Liver (tissue), 9 donors: Measurements from ENCODE around the gene GP1BB. TPM values are rescaled to one million over a fixed set of nuclear protein-coding genes. Genes with fewer than 3 reads are reported as not detected.

ENCODE experiments used
- DNase-seq: peaks from one replicate; pipeline ENCODE4 v3.0.0-alpha.2; 2017; ENCODE audit warnings: low spot score
- H3K27ac ChIP-seq, 2 donors: one replicate each; pipeline ENCODE4 v1.7.0; 2013; ENCODE audit warnings: inconsistent platforms in 2 of 2, low read length in 2 of 2, control low read depth in 1 of 2, low read depth in 1 of 2, mild to moderate bottlenecking in 1 of 2
- H3K27me3 ChIP-seq, 4 donors: one replicate each; pipeline versions ENCODE4 v1.6.1 to v1.7.0; 2013; ENCODE audit warnings: low read length in 3 of 4, inconsistent platforms in 1 of 4, mild to moderate bottlenecking in 1 of 4, moderate library complexity in 1 of 4; ENCODE audit not compliant: control insufficient read depth in 4 of 4, insufficient read depth in 4 of 4
- H3K36me3 ChIP-seq, 4 donors: one replicate each; pipeline versions ENCODE4 v1.6.1 to v1.7.0; 2013; ENCODE audit warnings: low read length in 3 of 4, mild to moderate bottlenecking in 3 of 4, low read depth in 1 of 4, moderate library complexity in 1 of 4; ENCODE audit not compliant: control insufficient read depth in 4 of 4, insufficient read depth in 3 of 4
- H3K4me1 ChIP-seq, 4 donors: one replicate each; pipeline versions ENCODE4 v1.6.1 to v1.7.0; 2013; ENCODE audit warnings: low read length in 3 of 4, mild to moderate bottlenecking in 3 of 4, moderate library complexity in 1 of 4; ENCODE audit not compliant: control insufficient read depth in 4 of 4, insufficient read depth in 4 of 4
- H3K4me3 ChIP-seq, 3 donors: one replicate each; pipeline versions ENCODE4 v1.6.1 to v1.7.0; 2013; ENCODE audit warnings: low read length in 3 of 3, control low read depth in 1 of 3, low read depth in 1 of 3, mild to moderate bottlenecking in 1 of 3
- H3K9ac ChIP-seq, 2 donors: one replicate each; pipeline ENCODE4 v1.7.0; 2013; ENCODE audit warnings: low read length in 2 of 2, mild to moderate bottlenecking in 2 of 2, moderate library complexity in 2 of 2, control low read depth in 1 of 2, low read depth in 1 of 2
- H3K9me3 ChIP-seq, 4 donors: one replicate each; pipeline versions ENCODE4 v1.6.1 to v1.7.0; 2013; ENCODE audit warnings: low read length in 3 of 4; ENCODE audit not compliant: control insufficient read depth in 4 of 4
- CTCF ChIP-seq: fragments of 150-350 bp; IDR thresholded peaks from 2 replicates; pipeline ENCODE4 v1.5.1; 2017; ENCODE audit warnings: improper control_type of control experiment, low read depth, low read length; ENCODE audit not compliant: missing input control
- EGR1 ChIP-seq, 2 donors: IDR thresholded peaks; 2 replicates each; pipeline ENCODE4 v1.6.1; 2016 to 2018; ENCODE audit warnings: antibody characterized with exemption in 2 of 2, low read depth in 2 of 2
- FOXA2 ChIP-seq: IDR thresholded peaks from 2 replicates; pipeline ENCODE4 v1.6.1; 2016; ENCODE audit warnings: antibody characterized with exemption
- GABPA ChIP-seq, 2 donors: IDR thresholded peaks in 1 of 2; conservative IDR thresholded peaks in 1 of 2; 2 replicates each; pipeline ENCODE4 v1.6.1; 2016; ENCODE audit warnings: antibody characterized with exemption in 2 of 2, mild to moderate bottlenecking in 1 of 2, moderate library complexity in 1 of 2
- HNF4A ChIP-seq, 2 donors: conservative IDR thresholded peaks; 2 replicates each; pipeline ENCODE4 v1.6.1; 2016; ENCODE audit warnings: antibody characterized with exemption in 2 of 2, mild to moderate bottlenecking in 2 of 2
- HNF4G ChIP-seq: IDR thresholded peaks from 2 replicates; pipeline ENCODE4 v1.6.1; 2016; ENCODE audit warnings: antibody characterized with exemption
- NR2F2 ChIP-seq: IDR thresholded peaks from 2 replicates; pipeline ENCODE4 v1.6.1; 2016; ENCODE audit warnings: antibody characterized with exemption
- RAD21 ChIP-seq, 2 donors: IDR thresholded peaks; 2 replicates each; pipeline ENCODE4 v1.6.1; 2016; ENCODE audit warnings: antibody characterized with exemption in 2 of 2, mild to moderate bottlenecking in 2 of 2
- SP1 ChIP-seq: IDR thresholded peaks from 2 replicates; pipeline ENCODE4 v1.6.1; 2018; ENCODE audit warnings: antibody characterized with exemption, mild to moderate bottlenecking
- TAF1 ChIP-seq: conservative IDR thresholded peaks from 2 replicates; pipeline ENCODE4 v1.6.1; 2016; ENCODE audit warnings: antibody characterized with exemption, mild to moderate bottlenecking
- YY1 ChIP-seq: IDR thresholded peaks from 2 replicates; pipeline ENCODE4 v1.6.1; 2016; ENCODE audit warnings: antibody characterized with exemption, mild to moderate bottlenecking
- WGBS: extraction: QIAGEN DNeasy Blood & Tissue Kit; methylation state at CpG from one replicate; pipeline ENCODE4 v1.1.7; 2013; 5-methylcytosine and 5-hydroxymethylcytosine counted together
- polyA plus RNA-seq, 2 donors: library from polyadenylated mRNA; stranded (reverse) in 1 of 2; unstranded in 1 of 2; fragments of 200-250 nt in 1 of 2; fragments of >200 nt in 1 of 2; fragmentation: Nextera tagmentation in 1 of 2; extraction: Ambion mirVana in 1 of 2; gene quantifications; one replicate each; pipeline versions ENCODE4 v1.2.1 to v1.2.3, GENCODE V29; 2013 to 2015
- total RNA-seq, 2 donors: library from RNA; depleted of rRNA; stranded (reverse); fragments of >200 nt; gene quantifications; one replicate each; pipeline ENCODE4 v1.2.3, GENCODE V29; 2014
- TF ChIP-seq, protein P1 (sequence below): IDR thresholded peaks from 2 replicates; pipeline ENCODE4 v1.6.1; 2016; ENCODE audit warnings: antibody characterized with exemption, mild to moderate bottlenecking
- TF ChIP-seq, protein P2 (sequence below): IDR thresholded peaks from 2 replicates; pipeline ENCODE4 v1.6.1; 2016; ENCODE audit warnings: antibody characterized with exemption
- TF ChIP-seq, protein P3 (sequence below): IDR thresholded peaks from 2 replicates; pipeline ENCODE4 v1.6.1; 2016; ENCODE audit warnings: antibody characterized with exemption
- TF ChIP-seq, protein P4 (sequence below): IDR thresholded peaks from 2 replicates; pipeline ENCODE4 v1.6.1; 2016; ENCODE audit warnings: antibody characterized with exemption
- donor health status: healthy.
- donor health status: healthy.
- donor health status: healthy.
- donor health status: healthy.
- donor health status: healthy.

Gene GP1BB
- total and polyA plus RNA-seq, 4 donors = 0.38 to 5.7 (median 0.51) TPM; not detected in 1

GRCh38 chr22:19686946-19687345 lies 36.4 kb upstream of the GP1BB start:
- H3K4me3 ChIP-seq = no peak overlapping the region
- TF ChIP-seq, protein P1, sequence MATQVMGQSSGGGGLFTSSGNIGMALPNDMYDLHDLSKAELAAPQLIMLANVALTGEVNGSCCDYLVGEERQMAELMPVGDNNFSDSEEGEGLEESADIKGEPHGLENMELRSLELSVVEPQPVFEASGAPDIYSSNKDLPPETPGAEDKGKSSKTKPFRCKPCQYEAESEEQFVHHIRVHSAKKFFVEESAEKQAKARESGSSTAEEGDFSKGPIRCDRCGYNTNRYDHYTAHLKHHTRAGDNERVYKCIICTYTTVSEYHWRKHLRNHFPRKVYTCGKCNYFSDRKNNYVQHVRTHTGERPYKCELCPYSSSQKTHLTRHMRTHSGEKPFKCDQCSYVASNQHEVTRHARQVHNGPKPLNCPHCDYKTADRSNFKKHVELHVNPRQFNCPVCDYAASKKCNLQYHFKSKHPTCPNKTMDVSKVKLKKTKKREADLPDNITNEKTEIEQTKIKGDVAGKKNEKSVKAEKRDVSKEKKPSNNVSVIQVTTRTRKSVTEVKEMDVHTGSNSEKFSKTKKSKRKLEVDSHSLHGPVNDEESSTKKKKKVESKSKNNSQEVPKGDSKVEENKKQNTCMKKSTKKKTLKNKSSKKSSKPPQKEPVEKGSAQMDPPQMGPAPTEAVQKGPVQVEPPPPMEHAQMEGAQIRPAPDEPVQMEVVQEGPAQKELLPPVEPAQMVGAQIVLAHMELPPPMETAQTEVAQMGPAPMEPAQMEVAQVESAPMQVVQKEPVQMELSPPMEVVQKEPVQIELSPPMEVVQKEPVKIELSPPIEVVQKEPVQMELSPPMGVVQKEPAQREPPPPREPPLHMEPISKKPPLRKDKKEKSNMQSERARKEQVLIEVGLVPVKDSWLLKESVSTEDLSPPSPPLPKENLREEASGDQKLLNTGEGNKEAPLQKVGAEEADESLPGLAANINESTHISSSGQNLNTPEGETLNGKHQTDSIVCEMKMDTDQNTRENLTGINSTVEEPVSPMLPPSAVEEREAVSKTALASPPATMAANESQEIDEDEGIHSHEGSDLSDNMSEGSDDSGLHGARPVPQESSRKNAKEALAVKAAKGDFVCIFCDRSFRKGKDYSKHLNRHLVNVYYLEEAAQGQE = no peak
- TF ChIP-seq YY1 (no peak), HNF4A (conservative IDR thresholded peaks at IDR 0.05) (no peak), GABPA (IDR thresholded peaks at IDR 0.05 in 1 of 2, conservative IDR thresholded peaks at IDR 0.05 in 1 of 2) (no peak), EGR1 (IDR thresholded peaks at IDR 0.05; ENCODE audit: low read depth in 2 of 2) (no peak), NR2F2 (no peak), SP1 (no peak)
- TF ChIP-seq, protein P2, sequence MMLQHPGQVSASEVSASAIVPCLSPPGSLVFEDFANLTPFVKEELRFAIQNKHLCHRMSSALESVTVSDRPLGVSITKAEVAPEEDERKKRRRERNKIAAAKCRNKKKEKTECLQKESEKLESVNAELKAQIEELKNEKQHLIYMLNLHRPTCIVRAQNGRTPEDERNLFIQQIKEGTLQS = no peak
- TF ChIP-seq, protein P3, sequence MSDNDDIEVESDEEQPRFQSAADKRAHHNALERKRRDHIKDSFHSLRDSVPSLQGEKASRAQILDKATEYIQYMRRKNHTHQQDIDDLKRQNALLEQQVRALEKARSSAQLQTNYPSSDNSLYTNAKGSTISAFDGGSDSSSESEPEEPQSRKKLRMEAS = no peak
- TF ChIP-seq, protein P4, sequence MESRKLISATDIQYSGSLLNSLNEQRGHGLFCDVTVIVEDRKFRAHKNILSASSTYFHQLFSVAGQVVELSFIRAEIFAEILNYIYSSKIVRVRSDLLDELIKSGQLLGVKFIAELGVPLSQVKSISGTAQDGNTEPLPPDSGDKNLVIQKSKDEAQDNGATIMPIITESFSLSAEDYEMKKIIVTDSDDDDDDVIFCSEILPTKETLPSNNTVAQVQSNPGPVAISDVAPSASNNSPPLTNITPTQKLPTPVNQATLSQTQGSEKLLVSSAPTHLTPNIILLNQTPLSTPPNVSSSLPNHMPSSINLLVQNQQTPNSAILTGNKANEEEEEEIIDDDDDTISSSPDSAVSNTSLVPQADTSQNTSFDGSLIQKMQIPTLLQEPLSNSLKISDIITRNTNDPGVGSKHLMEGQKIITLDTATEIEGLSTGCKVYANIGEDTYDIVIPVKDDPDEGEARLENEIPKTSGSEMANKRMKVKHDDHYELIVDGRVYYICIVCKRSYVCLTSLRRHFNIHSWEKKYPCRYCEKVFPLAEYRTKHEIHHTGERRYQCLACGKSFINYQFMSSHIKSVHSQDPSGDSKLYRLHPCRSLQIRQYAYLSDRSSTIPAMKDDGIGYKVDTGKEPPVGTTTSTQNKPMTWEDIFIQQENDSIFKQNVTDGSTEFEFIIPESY = no peak
- WGBS = 86% methylated on average over 7 of the region's 7 CpGs
- no peaks in the 10 kb centered on the region for H3K36me3 ChIP-seq
- no peak overlapping the region for H3K27ac ChIP-seq
- no peak for DNase-seq
- H3K27me3 ChIP-seq = no peaks in the 10 kb centered on the region
- no peaks in the 10 kb centered on the region for H3K4me1 ChIP-seq
- no peak overlapping the region for H3K9ac ChIP-seq
- H3K9me3 ChIP-seq = no peaks in the 10 kb centered on the region

- DNase-seq = no peak
- TF ChIP-seq TAF1 = no peak
- TF ChIP-seq HNF4G = no peak
- no peak for TF ChIP-seq RAD21 (IDR thresholded peaks at IDR 0.05)
- TF ChIP-seq SP1 = no peak
- TF ChIP-seq, protein P1 = no peak
- TF ChIP-seq, protein P3 = no peak
- no peak for TF ChIP-seq CTCF
- TF ChIP-seq HNF4A (conservative IDR thresholded peaks at IDR 0.05) = no peak
- TF ChIP-seq EGR1 (IDR thresholded peaks at IDR 0.05; ENCODE audit: low read depth in 2 of 2) = no peak
- no peak for TF ChIP-seq FOXA2
- no peaks in the 10 kb centered on the region for H3K4me1 ChIP-seq
- H3K36me3 ChIP-seq = no peaks in the 10 kb centered on the region
- WGBS = 65% methylated on average over 22 of the region's 22 CpGs
- H3K27ac ChIP-seq = no peak overlapping the region
- H3K27me3 ChIP-seq = no peaks in the 10 kb centered on the region
- no peak overlapping the region for H3K4me3 ChIP-seq
- no peak overlapping the region for H3K9ac ChIP-seq
- H3K9me3 ChIP-seq = no peaks in the 10 kb centered on the region
These were observed 35.6 kb upstream of the GP1BB start for GRCh38 chr22:19687561-19688300.
